GM19023 (cell line): ENCODE measurements around the gene NTSR1.
"Not testable (repeated sequence)": the region's sequence is repeated elsewhere in the genome, so short reads cannot be mapped to it uniquely, and the experiment has no call there.

ENCODE experiments used
- ATAC-seq: cut with Tn5 transposase; IDR thresholded peaks from one replicate; pipeline ENCODE4 v1.9.1; 2021; ENCODE audit warnings: mild to moderate bottlenecking, moderate library complexity; ENCODE audit not compliant: unreplicated experiment

The NTSR1 gene

GRCh38 chr20:62671765-62672164 is 36.9 kb upstream of the NTSR1 start:
- no peak for ATAC-seq

GRCh38 chr20:62674370-62674769 is 34.3 kb upstream of the NTSR1 start:
- ATAC-seq: no peak

GRCh38 chr20:62675156-62675876 is 33.3 kb upstream of the NTSR1 start:
- no peak for ATAC-seq

GRCh38 chr20:62675877-62676260 is 32.8 kb upstream of the NTSR1 start:
- ATAC-seq: no peak

DNA sequence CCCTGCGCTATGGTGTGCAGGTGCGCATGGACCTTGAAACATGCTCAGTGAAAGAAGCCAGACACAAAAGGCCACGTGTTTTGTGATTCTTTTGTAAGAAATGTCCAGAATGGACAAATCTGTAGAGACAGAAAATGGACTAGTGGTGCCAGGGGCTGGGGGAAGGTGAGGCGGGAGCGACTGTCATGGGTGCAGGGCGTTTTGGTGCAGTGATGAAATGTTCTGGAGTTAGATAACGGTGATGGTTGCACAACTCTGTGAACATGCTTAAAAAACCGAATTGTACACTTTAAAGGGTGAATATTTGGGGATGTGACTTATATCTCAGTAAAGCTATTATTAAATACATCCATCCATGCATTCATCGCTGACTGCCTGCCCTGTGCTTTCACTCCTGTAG is 31.7 kb upstream of the NTSR1 start:
- no peak for ATAC-seq

DNA sequence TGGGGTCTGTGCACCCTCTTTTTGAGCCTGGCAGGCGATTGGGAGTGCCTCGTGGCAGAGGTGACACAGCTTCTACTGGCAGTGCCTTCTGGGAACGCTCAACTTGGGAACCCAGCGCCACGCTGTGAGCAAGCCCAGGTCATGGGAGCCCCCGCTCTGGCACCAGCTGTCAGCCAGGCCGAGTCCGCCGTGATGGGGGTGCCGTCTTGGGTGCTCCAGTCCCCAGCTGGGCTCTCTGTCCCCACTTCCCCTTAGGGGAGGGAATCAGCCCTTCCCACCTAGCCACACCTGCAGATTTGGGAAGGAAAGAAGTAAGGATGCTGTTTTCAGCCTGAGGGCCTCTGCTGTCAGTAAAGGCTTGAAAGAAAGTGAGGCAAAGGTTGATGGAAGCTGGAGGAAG is 31.0 kb upstream of the NTSR1 start:
- ATAC-seq: no peak

DNA sequence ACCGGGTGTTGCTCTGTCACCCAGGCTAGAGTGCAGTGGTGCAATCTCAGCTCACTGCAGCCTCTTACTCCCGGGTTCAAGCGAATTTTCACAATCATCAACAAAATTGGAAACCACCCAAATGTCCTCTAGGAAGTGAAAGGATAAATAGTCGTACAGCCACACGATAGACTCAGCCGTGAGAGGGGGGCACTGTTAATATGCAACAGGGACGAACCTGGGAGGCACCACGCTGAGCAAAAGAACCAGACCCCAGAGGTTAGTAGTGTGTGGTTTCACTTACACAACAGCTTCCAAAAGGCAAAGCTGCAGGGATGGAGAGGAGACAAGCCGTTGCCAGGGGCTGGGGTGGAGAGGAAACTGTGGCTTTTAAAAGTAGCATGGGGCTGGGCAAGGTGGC is 30.1 kb upstream of the NTSR1 start:
- no peak for ATAC-seq

- no peak for ATAC-seq
Observed at GRCh38 chr20:62679978-62680589, 28.6 kb upstream of the NTSR1 start.

DNA sequence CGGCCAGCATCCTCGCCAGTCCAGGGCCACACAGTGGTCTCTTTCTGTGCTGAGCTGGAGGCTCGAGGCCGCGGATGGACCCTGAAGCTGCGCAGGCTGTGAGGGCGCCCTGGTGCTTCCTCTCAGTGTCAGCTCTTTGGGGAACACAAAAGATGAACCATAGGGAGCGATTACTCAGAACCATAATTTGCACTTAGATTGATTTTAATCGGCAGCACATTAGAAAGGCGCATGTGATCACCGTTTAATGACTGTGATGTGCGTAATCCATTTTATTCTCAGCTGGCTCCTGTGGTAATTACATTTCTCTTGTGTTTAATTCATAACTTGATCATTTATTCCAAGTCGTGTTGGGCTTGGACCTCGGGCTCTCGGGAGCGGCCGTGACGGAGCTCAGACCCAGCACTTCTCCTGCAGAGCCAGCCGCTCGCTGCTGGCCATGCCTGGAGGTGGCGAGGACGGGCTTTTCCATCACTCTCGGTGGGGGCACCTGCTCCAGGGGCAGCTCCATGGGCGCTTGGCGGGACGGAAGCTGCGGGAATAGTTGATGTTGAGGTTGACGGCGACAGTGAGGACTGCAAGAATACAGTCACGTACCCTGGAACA is 25.6 kb upstream of the NTSR1 start:
- ATAC-seq: no peak

DNA sequence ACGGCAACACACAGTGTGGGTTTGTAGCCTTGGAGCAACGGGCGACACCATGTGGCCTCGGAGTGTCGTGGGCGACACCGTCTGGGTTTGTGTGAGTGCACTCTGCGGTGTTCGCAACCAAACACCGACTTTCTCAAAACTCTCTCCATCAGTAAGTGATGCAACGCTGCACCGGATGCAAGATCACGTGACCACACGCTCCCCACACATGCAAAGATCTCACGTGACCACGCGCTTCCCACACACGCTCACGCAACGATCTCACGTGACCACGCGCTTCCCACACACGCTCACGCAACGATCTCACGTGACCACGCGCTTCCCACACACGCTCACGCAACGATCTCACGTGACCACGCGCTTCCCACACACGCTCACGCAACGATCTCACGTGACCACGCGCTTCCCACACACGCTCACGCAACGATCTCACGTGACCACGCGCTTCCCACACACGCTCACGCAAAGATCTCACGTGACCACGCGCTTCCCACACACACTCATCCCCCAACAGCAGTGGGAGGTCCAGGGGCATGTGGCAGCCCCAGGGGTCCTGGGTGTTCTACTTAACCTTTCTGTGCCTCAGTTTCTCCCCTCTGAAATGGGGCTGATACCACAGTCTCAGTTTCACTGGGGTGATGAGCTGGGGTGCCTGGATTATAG is 24.8 kb upstream of the NTSR1 start:
- not testable (repeated sequence) for ATAC-seq

DNA sequence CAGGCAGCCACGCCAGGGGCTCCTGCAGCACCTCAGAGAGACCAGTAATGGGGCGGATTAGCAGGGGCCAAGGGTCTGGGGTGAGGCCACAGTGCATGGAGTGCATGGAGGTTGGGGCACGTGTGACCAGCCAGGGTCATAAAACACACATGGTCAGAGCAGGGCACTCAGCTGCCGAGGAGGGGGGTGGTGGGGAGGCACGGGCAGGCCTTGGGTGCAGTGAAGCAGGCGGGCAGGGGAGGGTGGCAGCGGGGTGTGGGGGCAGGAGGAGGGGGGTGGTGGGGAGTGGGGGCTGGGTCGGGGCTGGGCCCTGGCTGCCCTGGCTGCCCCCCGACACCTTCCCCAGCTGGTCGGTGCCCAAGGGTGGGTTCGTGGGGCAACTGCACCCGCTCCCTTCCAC is 23.7 kb upstream of the NTSR1 start:
- ATAC-seq: no peak

DNA sequence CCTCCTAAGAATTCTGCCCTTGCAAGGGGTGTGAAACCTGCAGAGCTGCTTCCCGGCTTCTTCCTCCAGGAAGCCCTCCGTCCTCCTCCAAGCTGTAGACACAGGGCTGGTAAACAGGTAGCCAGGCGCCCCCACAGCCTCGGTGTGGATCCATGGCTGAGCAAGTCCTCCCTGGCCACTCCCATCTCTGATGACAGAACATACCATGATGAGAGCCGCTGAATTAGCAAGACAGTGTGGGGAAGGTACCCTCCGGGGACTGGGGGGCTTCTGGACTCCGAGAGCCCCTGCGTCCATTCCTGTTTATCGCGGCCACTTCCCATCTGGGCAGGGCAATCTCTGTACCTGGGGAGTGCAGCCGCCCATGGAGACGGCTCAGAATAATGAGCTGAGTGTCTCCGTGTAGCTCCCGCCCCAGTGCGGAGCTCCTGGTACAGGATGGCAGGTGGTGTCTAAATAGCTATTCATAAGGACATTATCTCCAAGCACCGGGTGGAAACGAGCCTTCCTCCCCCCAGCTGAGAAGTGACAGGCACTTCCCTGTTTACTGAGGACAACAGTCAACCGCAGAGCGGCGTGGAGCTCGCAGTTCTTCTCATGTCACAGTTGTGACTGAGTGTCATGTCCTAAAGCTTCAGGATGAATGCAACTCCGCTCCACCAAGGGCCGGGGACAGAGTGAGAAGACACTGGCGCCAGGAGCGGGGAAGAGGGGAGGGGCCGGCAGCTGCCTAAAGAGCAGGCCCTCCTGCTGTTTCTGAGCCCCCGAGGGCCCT is 22.7 kb upstream of the NTSR1 start:
- no peak for ATAC-seq

DNA sequence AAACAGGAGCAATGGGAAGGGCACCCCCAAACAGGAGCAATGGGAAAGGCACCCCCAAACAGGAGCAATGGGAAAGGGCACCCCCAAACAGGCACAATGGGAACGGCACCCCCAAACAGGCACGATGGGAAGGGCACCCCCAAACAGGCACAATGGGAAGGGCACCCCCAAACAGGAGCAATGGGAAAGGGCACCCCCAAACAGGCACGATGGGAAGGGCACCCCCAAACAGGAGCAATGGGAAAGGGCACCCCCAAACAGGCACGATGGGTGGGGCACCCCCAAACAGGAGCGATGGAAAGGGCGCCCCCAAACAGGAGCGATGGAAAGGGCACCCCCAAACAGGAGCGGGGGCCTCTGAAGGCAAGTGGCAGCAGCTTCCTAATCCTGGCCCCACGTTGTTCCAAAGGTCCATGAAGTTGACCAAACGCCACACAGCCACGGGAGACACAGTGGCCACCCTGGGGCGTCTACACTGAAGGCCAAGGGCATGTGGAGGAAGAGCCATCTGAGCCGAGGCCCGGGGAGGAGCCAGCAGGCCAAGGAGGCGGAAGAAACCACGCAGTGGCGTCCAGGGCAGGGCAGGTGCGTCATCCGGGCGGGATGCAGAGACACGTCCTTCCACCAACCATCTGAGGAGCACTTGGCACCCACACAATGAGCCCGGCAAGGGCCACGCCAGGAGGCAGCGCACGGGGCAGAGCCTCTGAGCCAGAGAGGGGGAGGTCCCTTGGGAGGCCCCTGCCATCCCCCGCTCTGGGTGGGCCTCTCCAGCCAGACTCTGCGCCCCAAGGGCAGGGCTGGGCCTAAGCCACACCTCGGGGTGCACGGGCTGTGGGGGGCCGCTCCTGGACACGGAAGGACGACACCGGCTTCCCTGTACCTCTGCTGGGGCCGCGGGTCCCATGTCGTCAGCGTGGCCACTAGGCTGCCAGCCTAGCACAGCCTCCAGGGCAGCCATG is 21.5 kb upstream of the NTSR1 start:
- ATAC-seq: no peak

DNA sequence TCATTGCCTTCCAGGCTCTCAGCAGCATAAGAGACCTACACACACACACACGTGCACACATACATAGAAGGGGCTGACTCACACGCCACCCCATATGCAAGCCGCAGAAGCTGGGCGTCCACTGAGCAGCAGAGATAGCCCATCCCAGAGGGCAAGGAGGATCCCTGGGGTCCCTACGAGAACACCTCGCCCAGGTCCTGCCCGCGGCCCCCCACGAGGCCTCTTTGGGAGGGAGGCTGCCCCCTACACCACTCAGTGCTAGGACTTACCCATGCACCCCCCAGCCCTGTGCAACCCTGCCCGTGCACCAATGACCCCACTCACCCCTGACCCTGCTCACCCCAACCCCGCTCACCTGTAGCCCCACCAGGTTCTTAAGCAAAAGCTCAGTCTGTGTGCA is 20.6 kb upstream of the NTSR1 start:
- no peak for ATAC-seq

DNA sequence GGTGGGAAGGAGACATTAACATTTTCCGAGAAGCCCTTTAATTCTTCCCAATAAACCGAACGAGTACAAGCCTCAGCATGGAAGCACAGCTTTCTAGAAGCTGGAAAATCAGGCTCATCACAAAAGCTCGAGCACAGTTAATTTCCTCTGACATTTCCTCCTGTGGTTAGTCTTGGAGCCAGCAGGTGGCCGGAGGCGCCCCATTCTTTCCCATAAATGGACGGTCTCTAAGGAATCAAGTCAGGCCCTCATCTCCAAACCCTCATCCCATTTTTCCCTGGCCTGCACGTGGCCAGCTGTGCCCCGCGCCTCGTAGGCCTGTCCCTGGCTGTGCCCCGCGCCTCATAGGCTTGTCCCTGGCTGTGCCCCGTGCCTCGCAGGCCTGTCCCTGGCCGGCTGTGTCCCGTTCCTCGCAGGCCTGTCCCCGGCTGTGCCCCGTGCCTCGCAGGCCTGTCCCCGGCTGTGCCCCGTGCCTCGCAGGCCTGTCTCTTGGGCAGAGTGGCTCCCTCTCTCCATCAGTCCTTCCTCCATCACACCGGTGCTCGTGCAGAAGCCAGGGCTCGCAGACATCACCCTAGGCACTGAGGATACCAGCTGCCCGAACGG is 19.7 kb upstream of the NTSR1 start:
- no peak for ATAC-seq

GRCh38 chr20:62689861-62690260 is 18.8 kb upstream of the NTSR1 start:
- no peak for ATAC-seq

GRCh38 chr20:62690261-62690820 is 18.3 kb upstream of the NTSR1 start:
- ATAC-seq: no peak

- no peak for ATAC-seq
Observed at GRCh38 chr20:62691487-62691886, 17.1 kb upstream of the NTSR1 start.

GRCh38 chr20:62692176-62692575 is 16.5 kb upstream of the NTSR1 start:
- no peak for ATAC-seq
